GDM1 (cell line): Measurements from ENCODE around the gene OVOL2.
"Not testable (repeated sequence)": the region's sequence is repeated elsewhere in the genome, so short reads cannot be mapped to it uniquely, and the experiment has no call there.

Experiments used
- DNase-seq: peaks from one replicate; lab custom pipeline; 2025; lab: John Stamatoyannopoulos, UW

Gene OVOL2

DNA sequence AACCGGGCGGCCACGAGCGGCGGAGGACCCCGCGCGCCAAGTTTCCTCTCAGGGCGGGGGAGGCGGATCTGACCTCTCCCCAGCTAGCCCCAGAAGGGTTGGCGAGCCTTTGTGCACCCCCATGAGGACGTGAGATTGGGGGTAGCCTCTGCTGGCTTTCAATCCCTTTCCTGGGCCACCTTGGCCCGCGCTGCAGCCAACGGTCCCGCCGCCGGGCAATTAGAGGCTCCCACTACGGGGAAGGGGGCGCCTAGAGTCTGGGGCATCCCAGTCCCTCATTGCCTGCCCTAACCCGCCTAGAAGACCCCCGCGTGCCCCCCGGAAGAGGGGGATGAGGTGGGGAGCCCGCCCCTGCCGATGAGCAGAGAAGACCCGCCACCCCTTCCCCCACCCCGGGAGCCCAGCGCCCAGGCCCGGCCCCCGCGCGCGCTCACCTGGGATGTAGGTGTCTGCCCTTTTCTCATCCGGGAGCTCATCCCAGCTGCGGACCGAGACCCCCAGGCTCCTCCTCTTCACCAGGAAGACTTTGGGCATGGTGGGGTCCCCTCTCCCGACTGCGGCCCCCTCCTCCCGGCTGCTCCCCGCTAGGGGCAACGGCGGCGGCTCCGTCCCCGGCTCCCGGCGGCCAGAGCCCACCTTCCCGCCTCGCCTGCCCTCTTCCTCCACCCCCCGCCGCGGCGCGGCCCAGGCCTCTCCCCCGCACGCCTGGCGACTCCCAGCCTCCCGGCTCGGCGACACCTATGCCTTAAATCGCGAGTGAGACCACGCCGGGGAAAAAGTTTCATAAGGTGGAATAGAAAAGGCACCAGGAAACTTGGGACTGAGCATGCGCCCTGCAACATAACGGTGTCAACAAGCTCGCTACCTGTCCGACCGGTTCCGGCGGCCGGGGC lies at the start of gene OVOL2:
Gene OVOL2 (minus strand): TSS at position 816 of the 893 bp plus-strand sequence. CDS start 282 bp downstream, at position 534.
- DNase-seq = no peak

DNA sequence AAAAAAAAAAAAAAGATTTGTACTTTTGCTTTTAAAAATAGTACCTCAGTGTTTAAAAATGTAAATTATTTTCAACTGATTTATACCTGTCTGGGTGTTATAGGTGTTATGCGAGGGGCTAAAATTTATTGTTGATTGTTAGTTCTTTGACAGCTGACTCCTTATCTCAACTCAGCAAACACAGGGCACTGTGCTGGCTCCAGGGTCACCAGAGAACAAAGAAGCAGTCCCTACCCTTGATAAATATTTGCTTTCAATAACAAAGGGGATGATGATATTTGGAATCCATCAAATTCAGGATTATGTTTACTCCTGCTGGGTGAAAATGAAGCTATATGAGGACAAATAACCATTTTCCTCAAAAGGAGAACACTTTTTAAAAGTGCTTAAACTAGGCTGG lies 45.8 kb upstream of the OVOL2 start:
- DNase-seq = no peak

DNA sequence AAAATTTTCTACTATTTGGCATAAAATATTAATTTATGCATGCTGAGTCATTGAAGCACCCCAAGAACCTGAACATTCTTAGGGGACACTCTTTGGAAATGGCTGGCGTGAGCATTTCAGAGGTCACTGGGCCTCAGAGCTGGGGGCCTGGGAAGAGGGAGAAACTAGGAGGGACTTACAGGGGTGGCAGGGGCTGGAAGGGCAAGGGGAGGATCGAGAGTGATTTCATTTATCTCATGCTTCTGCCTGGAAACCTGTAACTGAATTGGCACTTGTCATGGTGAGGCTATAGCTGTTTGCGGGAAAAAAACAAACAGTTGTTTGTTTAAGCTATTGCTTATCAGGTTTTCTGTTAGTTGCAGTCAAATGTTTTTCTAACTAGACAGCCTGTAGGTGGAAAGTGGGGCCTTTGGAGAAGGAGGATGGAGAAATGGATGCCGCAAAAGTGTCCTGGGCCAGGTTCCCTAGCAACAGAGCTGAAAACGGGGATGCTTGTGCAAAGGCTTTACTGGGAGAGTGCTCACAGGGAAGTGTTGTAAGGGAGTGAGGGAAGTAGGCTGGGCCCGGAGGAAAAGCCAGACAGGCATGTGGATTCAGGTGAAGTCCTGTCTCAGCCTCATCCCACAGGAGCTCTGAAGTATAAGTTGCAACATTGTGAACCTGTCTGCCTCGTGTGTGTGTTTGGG lies 43.6 kb upstream of the OVOL2 start:
- no peak for DNase-seq

DNA sequence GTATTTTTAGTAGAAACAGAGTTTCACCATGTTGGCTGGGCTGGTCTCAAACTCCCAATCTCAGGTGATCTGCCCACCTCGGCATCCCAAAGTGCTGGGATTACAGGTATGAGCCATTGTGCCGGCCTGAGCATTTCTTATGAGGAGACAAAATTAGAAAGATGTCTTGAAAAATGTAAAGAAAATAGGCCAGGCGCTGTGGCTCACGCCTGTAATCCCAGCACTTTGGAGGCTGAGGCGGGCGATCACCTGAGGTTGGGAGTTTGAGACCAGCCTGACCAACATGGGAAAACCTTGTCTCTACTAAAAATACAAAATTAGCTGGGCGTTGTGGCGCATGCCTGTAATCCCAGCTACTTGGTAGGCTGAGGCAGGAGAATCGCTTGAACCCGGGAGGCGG lies 42.9 kb upstream of the OVOL2 start:
- DNase-seq = not testable (repeated sequence)

DNA sequence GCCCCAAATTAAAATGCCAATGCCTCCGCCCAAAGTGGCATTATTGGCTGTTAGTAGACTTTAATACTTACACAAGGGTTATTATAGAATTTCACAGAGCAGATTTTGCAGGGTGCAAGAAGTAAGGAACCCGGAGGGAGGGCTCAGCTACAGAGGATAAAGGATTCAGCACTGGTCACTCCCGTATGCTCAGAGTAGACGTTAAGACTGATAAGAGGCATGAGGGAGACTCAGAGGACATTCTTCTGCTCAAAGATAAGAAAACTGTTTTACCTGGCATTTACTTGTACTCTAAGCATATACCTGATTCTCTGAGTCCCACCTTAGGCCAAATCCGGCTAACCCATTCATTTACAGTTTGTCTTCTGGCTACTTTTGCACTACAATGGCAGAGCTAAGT lies 36.5 kb upstream of the OVOL2 start:
- DNase-seq = no peak

DNA sequence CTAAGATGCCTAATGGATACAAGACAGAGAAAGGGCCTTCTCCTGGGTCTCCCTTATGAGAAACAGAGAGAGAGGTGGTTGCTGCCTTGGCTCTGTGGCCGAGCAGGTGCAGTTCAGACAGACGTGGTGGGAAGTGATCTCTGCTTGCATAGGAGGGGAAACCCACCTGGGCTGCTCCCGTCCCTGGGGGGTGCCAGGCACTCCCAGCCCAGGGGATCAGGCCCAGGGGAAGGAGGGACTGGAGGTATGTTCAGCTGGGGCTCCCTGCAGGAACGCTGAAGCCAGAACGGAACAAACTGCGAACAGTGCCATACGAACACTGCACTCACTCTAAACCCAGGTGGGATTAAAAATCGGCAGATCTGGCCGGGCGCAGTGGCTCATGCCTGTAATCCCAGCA lies 35.7 kb upstream of the OVOL2 start:
- DNase-seq = no peak

DNA sequence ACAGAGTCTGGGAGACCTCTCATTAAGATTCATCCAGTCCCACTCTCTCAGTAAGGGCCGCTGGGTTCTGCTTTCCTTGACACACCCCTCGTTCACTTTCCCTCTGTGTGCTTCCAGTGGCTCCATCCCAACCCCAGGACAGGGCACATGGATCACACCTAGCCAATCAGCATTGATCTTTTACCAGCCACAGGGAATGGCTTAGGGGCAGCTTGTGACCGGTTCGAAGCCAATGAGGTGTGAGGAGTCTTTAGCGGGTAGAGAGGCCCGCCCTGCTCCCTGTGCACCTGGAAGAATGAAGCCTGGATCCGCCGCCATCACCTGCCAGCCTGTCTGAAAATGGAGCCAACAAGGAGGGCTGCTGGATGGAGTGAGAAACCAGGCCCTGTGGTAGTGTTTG lies 35.2 kb upstream of the OVOL2 start:
- DNase-seq = no peak

DNA sequence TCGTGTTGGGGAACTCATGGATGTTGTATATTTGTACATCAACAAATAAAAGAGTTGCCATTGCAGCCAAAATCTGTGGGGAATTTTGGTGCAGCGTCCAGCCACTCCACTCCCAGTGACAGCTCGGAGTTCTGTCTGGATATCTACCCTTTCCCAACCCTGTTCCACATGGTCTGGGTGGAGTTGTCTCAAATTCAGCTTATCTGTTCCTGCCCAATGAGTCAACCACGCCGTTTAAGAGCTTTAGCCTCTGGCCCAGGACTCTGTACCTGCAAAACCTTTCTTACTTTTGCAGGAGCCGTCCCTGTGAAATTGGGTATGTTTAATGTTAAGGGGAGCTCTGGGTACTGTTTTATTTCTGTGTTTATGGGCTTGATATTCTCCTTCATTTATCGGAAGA lies 33.9 kb upstream of the OVOL2 start:
- DNase-seq = no peak

DNA sequence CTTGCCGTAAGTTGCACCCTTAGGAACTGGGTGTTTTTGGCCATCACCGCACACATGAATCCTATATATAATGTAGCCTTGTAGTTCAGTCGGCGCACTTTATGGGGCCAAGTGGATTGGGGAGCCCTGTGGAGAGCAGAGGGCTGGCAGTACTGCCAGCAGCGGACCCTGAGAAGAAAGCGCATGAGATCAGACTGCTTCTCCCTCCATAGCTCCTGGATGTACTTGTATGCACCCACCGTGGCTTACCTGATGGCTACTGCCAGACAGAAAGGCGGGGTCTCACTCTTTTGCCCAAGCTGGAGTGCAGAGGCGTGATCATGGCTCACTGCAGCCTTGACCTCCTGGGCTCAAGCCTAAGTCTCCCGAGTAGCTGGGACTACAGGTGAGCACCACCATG lies 32.8 kb upstream of the OVOL2 start:
- DNase-seq = no peak

DNA sequence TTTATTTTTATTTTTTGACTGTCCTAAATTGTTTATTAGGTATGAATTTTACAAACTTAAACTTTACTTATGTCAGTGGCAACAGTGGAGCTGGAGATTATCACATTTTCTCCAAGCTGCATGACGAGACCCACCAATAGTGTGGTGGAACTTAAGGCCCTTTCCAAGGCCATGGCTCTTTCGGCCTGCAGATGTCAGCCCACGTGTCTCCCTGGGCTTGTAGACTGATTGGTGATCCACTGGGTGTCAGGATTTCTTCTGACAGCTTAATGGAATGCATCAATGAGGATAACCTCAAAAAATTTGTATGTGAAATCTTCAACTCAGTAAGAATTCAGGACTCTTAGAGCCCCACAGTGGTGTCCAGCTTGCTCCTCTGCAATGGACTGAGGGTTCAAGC lies 32.3 kb upstream of the OVOL2 start:
- DNase-seq = no peak

DNA sequence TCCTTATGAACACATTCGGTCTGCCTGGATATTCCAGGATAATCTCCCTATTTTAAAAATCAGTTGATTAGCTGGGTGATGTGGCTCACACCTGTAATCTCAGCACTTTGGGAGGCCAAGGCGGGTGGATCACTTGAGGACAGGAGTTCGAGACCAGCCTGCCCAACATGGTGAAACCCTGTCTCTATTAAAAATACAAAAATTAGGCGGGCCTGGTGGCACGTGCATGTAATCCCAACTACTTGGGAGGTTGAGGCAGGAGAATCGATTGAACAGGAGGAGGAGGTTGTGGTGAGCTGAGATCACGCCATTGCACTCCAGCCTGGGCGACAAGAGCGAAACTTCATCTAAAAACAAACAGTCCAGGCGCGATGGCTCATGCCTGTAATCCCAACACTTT lies 31.1 kb upstream of the OVOL2 start:
- DNase-seq = not testable (repeated sequence)

DNA sequence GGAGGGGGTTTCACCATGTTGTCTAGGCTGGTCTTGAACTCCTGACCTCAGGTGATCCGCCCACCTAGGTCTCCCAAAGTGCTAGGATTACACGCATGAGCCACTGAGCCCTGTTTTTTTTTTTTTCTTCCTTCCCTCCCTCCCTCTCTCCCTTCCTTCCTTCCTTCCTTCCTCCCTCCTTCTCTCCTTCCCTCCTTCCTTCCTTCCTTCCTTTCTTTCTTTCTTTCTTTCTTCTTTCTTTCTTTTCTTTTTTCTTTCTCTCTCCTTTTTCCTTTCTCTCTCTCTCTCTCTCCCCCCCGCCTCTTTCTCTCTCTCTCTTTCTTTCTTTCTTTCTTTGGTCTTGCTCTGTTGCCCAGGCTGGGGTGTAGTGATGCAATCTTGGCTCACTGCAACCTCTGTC lies 30.6 kb upstream of the OVOL2 start:
- not testable (repeated sequence) for DNase-seq

DNA sequence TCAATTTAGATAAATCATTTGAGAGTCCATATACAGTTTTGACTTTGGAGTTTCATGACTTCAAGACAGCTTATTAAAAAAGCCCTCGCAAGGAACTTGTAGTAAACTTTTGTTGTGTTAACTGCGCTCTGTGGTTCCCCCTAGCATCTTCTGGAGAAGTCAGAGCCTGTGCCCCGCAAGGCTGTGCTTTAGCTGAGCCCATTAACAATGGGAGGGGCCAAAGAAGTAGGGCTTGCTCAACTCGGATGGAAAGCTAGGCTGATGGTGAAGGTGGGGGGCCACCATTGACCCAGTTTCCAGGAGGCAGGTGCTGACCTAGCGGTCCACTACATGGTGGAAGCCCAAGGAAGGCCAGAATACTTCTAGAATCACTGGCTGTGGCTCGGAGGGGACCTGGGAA lies 29.3 kb upstream of the OVOL2 start:
- no peak for DNase-seq

DNA sequence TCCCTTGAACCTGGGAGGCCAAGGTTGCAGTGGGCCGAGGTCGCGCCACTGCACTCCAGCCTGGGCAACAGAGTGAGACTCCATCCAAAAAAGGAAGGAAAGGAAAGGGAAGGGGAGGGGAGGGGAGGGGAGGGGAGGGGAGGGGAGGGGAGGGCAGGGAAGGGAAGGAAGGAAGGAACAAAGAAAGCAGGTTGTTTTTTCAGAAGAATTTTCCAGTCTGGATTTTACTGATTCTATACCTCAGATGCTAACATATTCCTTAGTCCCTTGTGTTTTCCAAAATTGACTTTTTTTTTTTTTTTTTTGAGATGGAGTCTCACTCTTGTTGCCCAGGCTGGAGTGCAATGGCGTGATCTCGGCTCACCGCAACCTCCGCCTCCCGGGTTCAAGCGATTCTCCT lies 23.1 kb upstream of the OVOL2 start:
- not testable (repeated sequence) for DNase-seq

DNA sequence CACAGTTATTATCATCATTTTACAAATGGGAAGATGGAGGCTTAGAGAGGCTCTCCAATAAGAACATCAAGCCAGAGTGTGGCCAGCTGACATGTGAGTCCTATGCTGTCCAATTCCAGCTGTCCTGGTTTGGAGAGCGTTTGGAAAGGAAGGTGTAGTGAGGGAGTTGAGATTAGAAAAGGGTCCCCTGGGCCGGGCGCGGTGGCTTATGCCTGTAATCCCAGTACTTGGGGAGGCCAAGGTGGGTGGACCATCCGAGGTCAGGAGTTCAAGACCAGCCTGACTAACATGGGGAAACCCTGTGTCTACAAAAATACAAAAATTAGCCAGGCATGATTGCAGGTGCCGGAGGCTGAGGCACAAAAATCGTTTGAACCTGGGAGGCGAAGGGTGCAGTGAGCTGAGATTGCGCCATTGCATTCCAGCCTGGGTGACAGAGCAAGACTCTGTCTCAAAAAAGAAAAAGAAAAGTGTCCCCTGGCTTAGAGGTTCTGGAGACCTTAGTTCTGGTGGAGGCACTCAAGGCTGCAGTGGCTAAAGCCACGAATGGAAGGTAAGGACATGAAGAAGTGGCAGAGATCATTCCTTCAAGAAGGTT lies 22.1 kb upstream of the OVOL2 start:
- DNase-seq = no peak

DNA sequence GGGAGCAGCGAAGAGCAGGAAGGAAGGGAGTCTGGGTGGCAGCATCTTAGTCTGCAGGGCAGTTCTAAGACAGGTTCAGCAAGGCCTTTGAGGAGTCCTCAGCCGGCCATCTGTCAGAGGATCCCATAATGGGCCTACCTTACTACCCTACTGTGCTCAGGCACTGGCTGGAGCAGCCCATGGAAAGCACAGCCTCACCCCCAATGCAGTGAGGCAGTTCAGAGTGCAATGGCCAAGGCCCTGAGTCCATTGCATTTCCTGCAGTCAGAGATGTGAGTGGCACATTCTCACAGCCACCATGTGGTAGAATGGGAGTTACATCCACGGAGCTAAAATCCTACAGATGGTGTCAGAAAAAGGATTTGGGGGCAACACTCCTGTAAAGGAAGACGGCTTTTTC lies 19.4 kb upstream of the OVOL2 start:
- no peak for DNase-seq

DNA sequence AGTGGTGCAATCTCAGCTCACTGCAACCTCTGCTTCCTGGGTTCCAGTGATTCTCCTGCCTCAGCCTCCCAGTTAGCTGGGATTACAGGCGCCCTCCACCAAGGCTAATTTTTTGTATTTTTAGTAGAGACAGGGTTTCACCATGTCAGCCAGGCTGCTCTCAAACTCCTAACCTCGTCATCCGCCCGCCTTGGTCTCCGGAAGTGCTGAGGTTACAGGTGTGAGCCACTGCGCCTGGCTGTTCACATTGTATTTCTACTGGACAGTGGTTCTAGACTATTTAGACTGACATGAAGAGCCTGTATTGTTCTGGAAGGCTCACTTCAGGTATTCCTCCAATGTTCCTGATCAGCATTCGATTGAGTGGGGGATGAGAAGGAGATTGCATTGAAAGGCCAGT lies 14.8 kb upstream of the OVOL2 start:
- DNase-seq = no peak

DNA sequence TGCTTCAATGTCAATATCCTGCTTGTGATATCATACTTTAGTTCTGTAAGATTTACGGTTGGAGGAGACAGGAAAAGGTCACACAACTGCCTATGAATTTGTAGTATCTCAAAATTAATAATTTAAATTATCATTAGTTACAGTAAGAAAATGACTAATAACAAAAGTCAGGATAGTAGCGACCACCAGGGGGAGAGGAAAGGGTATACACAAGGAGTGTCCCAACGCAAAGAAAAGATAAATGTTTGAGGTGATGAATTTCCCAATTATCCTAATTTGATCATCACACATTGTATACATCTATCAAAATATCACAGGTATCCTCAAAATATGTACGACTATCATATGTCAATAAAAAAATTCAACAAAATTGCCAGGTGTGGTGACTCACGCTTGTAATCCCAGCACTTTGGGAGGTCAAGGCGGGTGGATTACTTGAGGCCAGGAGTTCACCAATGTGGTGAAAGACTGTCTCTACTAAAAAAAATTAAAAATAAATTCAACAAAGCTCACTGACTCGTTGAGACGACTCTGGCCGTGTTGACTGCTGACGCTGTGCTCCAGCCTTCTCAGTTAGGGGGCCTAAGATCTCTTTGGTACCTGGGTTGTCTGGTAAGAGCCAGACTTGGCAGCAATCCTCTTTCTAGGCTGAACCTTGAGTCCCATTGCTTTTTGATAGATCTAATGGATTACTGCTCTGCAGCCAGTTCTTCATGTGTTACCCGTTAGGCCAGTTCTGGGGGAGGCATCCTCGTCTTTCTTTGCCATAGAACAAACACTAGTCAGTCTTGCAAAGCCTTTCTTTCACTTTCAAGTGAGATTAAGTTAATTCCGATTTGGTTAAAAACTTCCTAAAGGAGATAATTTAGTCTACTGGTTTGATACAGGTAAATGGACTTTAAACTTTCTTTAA lies 9.0 kb upstream of the OVOL2 start:
- DNase-seq = no peak

DNA sequence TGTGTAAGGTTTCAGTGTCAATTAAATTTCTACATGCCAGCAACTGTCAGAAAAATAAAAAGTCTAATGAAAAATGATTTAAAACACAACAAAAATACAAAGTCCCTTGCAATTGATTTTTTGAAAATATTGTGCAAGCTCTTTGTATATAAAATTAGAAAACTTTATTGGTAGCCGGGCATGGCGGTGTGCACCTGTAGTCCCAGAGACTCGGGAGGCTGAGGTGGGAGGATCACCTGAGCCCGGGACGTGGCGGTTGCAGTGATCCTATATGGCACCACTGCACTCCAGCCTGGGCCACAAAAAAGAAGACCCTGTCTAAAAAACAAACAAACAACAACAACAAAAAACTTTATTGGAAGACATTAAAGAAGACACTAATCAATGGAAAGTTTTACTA lies 6.0 kb upstream of the OVOL2 start:
- no peak for DNase-seq

DNA sequence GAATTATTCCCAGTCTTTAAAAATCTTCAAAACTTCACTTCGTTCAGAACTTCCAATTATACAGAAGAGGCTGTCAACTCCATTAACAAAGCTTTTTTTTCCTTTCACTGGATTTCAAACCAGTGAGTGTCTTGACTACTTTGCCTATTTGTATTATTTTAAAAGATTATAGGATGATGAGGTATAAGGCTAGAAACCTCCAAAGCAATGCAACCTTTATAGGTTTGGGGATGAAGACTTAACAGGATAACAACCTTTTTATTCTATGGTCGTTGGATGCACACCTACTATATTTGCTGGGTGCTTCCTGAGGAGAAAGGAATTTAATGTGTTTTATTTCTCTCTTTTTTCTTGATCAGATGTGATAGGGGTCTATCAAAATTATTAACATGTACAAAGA lies 1.9 kb upstream of the OVOL2 start:
- DNase-seq = no peak

DNA sequence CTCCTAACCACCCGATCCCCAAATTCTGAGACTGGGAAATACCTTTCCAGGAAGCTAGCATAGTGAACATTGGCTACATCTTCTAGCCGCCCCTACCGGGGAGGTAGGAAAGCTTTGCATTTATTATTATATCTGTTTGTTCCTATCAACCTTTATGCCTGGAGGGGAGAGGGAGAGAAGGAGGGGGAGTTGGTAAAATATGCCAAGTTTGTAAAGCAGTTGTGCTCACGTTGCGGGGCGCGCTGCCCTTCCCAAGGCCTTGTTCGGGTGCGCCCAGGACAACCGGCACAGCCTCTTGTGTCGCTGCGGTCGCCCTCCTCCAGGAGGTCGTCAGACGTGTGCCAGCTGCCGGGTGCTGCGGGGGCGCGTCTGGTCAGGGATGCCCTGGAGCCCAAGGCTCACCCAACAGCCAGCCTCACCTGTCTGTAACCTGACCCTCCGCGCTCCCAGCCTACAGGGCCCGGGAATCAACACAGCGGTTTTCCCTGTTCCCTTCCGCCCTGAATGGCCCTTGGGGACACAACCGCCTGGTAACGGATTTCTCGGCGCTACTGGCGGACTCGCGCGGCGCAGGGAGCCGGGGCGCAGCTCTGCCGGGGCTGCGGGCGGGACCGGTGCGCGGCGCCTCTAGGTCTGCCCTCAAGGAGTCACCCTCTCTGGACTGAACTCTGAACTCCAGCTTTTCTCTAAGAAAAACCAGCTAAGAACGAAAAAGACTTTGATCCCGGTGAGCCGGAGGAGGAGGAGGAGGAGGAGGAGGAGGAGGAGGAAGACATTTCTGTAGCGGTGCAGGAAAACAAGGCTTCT lies 1.1 kb upstream of the OVOL2 start:
- DNase-seq = no peak
